GM12891 (cell line): Measurements from ENCODE around the gene KDM4C.

Experiments
- PAX5 ChIP-seq: IDR thresholded peaks from 2 replicates; pipeline ENCODE4 v1.6.1; 2011; ENCODE audit warnings: low read length, moderate library complexity, mild to moderate bottlenecking; ENCODE audit not compliant: insufficient read depth, severe bottlenecking
- POLR2A ChIP-seq: IDR thresholded peaks from 2 replicates; pipeline ENCODE4 v1.6.1; 2011; ENCODE audit warnings: low read depth, low read length, control low read depth
- POLR2AphosphoS5 ChIP-seq: IDR thresholded peaks from 2 replicates; pipeline ENCODE4 v1.6.1; 2011; ENCODE audit warnings: low read depth, low read length, control low read depth
- POU2F2 ChIP-seq: IDR thresholded peaks from 2 replicates; pipeline ENCODE4 v1.6.1; 2011; ENCODE audit warnings: low read depth, mild to moderate bottlenecking, control low read depth, low read length, moderate library complexity
- SPI1 ChIP-seq: IDR thresholded peaks from 2 replicates; pipeline ENCODE4 v1.6.1; 2011; ENCODE audit warnings: low read depth, low read length, control low read depth
- TAF1 ChIP-seq: IDR thresholded peaks from 2 replicates; pipeline ENCODE4 v1.6.1; 2011; ENCODE audit warnings: low read depth, low read length, control low read depth

- TF ChIP-seq TAF1 (no peak), POLR2AphosphoS5 (no peak), POLR2A (no peak), PAX5 (no peak), POU2F2 (no peak), SPI1 (no peak)
Measured at GRCh38 chr9:6723881-6724420, 33.8 kb upstream of the KDM4C start.
